Spleen (tissue), 11 donors: ENCODE results near the gene CDC14B. TPM values are rescaled to one million over a fixed set of nuclear protein-coding genes. Genes with fewer than 3 reads are reported as not detected.

Source experiments
- DNase-seq: peaks from one replicate; pipeline ENCODE4 v3.0.0-alpha.2; 2020
- H3K27ac ChIP-seq, 8 donors: fragments of 200-600 bp; sonication (generic) in 7 of 8; 1 replicate in 4 of 8; 2 replicates in 4 of 8; pipeline versions ENCODE4 v1.5.0 to v1.8.0; 2016 to 2021; ENCODE audit warnings: inconsistent platforms in 4 of 8, mild to moderate bottlenecking in 4 of 8, moderate library complexity in 1 of 8
- H3K27me3 ChIP-seq, 7 donors: fragments of 200-600 bp; sonication (generic) in 6 of 7; replicated peaks in 1 of 7; 1 replicate in 4 of 7; 2 replicates in 3 of 7; pipeline versions ENCODE4 v1.5.0 to v1.8.0; 2016 to 2021; ENCODE audit warnings: inconsistent platforms in 3 of 7, mild to moderate bottlenecking in 1 of 7
- H3K36me3 ChIP-seq, 6 donors: fragments of 200-600 bp; sonication (generic) in 5 of 6; 1 replicate in 4 of 6; 2 replicates in 2 of 6; pipeline versions ENCODE4 v1.5.0 to v1.8.0; 2016 to 2021; ENCODE audit warnings: inconsistent platforms in 2 of 6
- H3K4me1 ChIP-seq, 6 donors: fragments of 200-600 bp; sonication (generic) in 5 of 6; 1 replicate in 3 of 6; 2 replicates in 3 of 6; pipeline versions ENCODE4 v1.5.0 to v1.8.0; 2016 to 2021; ENCODE audit warnings: inconsistent platforms in 3 of 6
- H3K4me3 ChIP-seq, 8 donors: fragments of 200-600 bp; sonication (generic) in 7 of 8; 1 replicate in 4 of 8; 2 replicates in 4 of 8; pipeline versions ENCODE4 v1.5.0 to v1.8.0; 2016 to 2021; ENCODE audit warnings: inconsistent platforms in 4 of 8, mild to moderate bottlenecking in 4 of 8, moderate library complexity in 2 of 8
- H3K9me3 ChIP-seq, 8 donors: fragments of 200-600 bp; sonication (generic) in 7 of 8; 1 replicate in 4 of 8; 2 replicates in 4 of 8; pipeline versions ENCODE4 v1.5.0 to v1.8.0; 2016 to 2021; ENCODE audit warnings: inconsistent platforms in 4 of 8
- POLR2A ChIP-seq, 3 donors: fragments of 450-650 bp; IDR thresholded peaks; one replicate each; pipeline ENCODE4 v1.5.1; 2017; ENCODE audit warnings: antibody characterized with exemption in 3 of 3, mild to moderate bottlenecking in 1 of 3
- POLR2AphosphoS5 ChIP-seq, 3 donors: sonication (generic); formaldehyde crosslinking; IDR thresholded peaks; one replicate each; pipeline ENCODE4 v1.5.1; 2017; ENCODE audit warnings: antibody characterized with exemption in 3 of 3
- WGBS, 5 donors: extraction: QIAGEN DNeasy Blood & Tissue Kit in 3 of 5; methylation state at CpG; one replicate each; pipeline versions ENCODE4 v1.1.5 to v1.1.7; 2013 to 2018; 5-methylcytosine and 5-hydroxymethylcytosine counted together
- intact Hi-C: fragments of 100-400 bp; cut with DNase I; formaldehyde crosslinking; loops from one replicate; pipeline ENCODE4 v1.15.0; 2023; ENCODE audit warnings: low total_unique reads
- polyA plus RNA-seq, 3 donors: library from polyadenylated mRNA; stranded (reverse); fragments of 200-250 nt; gene quantifications; one replicate each; pipeline ENCODE4 v1.2.1, GENCODE V29; 2013
- total RNA-seq, 7 donors: library from RNA; depleted of rRNA in 3 of 7; stranded (reverse); fragments of >200 nt in 3 of 7; fragmentation: NEBNext Ultra II Directional in 4 of 7; extraction: Animal tissue kit (Norgen Biotek cat#: 25700) in 4 of 7; gene quantifications; one replicate each; pipeline versions ENCODE4 v1.1.0 to v1.2.1, GENCODE V29; 2016 to 2021
- TF ChIP-seq, protein P1 (sequence below), 11 experiments: fragments of 200-600 bp in 7 of 11; fragments of 450-650 bp in 4 of 11; sonication (generic) in 4 of 11; IDR thresholded peaks in 8 of 11; conservative IDR thresholded peaks in 3 of 11; 1 replicate in 7 of 11; 2 replicates in 4 of 11; pipeline versions ENCODE4 v1.4.0 to v1.8.0; 2016 to 2021; ENCODE audit warnings: antibody characterized with exemption in 11 of 11, inconsistent platforms in 4 of 11, mild to moderate bottlenecking in 1 of 11
- donor health status: healthy with polysubstance abuse.
- donor health status: DM: no; HTN: no; CAD: no; lungs with moderate emphysema.
- donor health status: DM: no; HTN: no; CAD: no.
- donor health status: Bipolar disorder and iron deficiency.
- donor health status: healthy.
- donor health status: DM: no; HTN: no; CAD: no.
- donor health status: DM: yes; HTN: yes; CAD: no.

CDC14B gene
- total and polyA plus RNA-seq, 10 donors = 1.3 to 10.0 (median 5.8) TPM

DNA sequence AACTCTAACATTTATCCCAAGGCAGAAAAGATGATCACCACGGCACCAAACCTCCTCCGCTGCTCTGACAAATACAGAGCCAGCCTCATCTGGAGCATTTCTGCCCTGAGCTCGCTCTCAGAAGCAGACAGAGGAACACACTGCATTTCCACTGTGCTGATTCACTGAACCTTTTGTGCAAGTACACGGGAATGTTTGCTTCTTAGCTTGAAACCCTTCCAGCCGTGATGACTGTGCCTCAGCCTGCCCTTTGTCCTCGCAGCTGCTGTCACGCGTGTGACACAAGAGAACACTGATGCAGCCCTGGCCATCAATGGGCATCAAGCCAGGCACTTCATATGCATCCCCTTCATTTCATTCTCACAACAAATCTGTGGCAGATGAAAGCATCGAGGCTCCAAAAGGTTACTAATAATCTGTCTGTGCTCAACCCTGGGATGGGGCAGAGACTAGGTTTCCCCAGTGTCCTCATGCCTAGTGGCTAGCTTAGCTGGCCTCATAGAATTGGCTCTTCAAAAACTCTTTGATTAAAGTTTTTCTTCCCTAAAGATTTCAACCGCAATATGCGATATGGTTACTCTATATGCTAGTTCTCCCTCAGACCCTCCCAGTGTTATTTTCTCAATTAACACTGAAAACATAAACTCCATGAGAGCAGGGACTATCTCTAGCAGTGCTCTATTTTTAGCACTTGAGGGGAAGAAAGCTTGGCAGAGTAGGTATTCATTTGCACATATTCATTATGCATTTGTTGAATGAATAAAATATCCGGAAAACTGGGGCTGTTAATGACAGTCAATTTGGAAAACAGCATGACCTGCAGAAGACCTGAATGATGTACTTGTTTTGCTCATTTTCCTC is 7.3 kb downstream of the CDC14B start:
- no peak for TF ChIP-seq POLR2A (IDR thresholded peaks at IDR 0.05)
- TF ChIP-seq POLR2AphosphoS5 (IDR thresholded peaks at IDR 0.05) = peak in 1 of 3 donors; percentile 15
- TF ChIP-seq, protein P1, sequence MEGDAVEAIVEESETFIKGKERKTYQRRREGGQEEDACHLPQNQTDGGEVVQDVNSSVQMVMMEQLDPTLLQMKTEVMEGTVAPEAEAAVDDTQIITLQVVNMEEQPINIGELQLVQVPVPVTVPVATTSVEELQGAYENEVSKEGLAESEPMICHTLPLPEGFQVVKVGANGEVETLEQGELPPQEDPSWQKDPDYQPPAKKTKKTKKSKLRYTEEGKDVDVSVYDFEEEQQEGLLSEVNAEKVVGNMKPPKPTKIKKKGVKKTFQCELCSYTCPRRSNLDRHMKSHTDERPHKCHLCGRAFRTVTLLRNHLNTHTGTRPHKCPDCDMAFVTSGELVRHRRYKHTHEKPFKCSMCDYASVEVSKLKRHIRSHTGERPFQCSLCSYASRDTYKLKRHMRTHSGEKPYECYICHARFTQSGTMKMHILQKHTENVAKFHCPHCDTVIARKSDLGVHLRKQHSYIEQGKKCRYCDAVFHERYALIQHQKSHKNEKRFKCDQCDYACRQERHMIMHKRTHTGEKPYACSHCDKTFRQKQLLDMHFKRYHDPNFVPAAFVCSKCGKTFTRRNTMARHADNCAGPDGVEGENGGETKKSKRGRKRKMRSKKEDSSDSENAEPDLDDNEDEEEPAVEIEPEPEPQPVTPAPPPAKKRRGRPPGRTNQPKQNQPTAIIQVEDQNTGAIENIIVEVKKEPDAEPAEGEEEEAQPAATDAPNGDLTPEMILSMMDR (IDR thresholded peaks at IDR 0.05 in 8 of 11, conservative IDR thresholded peaks at IDR 0.05 in 3 of 11) = no peak
- no peaks in the 10 kb centered on the region for H3K36me3 ChIP-seq
- no peaks in the 10 kb centered on the region for H3K4me1 ChIP-seq
- H3K4me3 ChIP-seq = no peak overlapping the region
- H3K27me3 ChIP-seq = peaks cover 0 to 24% (median 0%) of the 10 kb centered on the region in 7 donors
- no peaks in the 10 kb centered on the region for H3K9me3 ChIP-seq
- 58 to 65% (median 63%) methylated on average over 12 of the region's 12 CpGs for WGBS, 5 donors
- no peak for DNase-seq
- no peak overlapping the region for H3K27ac ChIP-seq
- intact Hi-C loops = no loop called here

DNA sequence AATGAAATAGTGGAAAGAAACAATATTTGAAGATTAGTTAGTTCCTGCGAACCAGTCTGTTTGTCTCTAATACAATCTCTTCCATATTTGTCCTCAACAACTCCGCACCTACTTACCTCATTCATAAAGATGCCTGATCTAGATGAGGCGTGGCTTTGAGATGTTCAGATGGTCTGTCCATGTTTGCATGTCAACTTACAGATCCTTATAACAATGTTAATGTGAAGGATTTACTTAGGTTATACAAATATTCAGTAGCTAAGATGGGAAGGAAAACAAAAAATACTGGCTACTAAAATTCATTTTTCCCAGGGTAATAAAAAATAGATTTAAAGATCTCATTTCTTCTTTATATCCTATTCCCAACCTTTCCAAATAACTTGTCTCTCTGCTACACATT is 8.3 kb downstream of the CDC14B start:
- no peak for DNase-seq

GRCh38 chr9:96609732-96610131 is 9.9 kb downstream of the CDC14B start:
- no peak overlapping the region for H3K4me3 ChIP-seq
- no peak for DNase-seq
- intact Hi-C loops = no loop called here
- no peaks in the 10 kb centered on the region for H3K4me1 ChIP-seq
- H3K9me3 ChIP-seq = no peaks in the 10 kb centered on the region
- no peak overlapping the region for H3K27ac ChIP-seq
- H3K27me3 ChIP-seq = peaks cover 0 to 12% (median 0%) of the 10 kb centered on the region in 7 donors
- TF ChIP-seq, protein P1 (IDR thresholded peaks at IDR 0.05 in 8 of 11, conservative IDR thresholded peaks at IDR 0.05 in 3 of 11) = no peak
- TF ChIP-seq POLR2AphosphoS5 (IDR thresholded peaks at IDR 0.05) = no peak
- no peak for TF ChIP-seq POLR2A (IDR thresholded peaks at IDR 0.05)
- H3K36me3 ChIP-seq = no peaks in the 10 kb centered on the region

More for the DNA sequence above, 8.3 kb downstream of the CDC14B start:
- no peak overlapping the region for H3K27ac ChIP-seq
- no peaks in the 10 kb centered on the region for H3K36me3 ChIP-seq
- peaks cover 0 to 19% (median 0%) of the 10 kb centered on the region in 7 donors for H3K27me3 ChIP-seq
- 74 to 96% (median 93%) methylated on average over 3 of the region's 3 CpGs for WGBS, 5 donors
- no peak overlapping the region for H3K4me3 ChIP-seq
- H3K4me1 ChIP-seq = no peaks in the 10 kb centered on the region
- H3K9me3 ChIP-seq = no peaks in the 10 kb centered on the region
- intact Hi-C loops = no loop called here
- TF ChIP-seq POLR2A (IDR thresholded peaks at IDR 0.05) (no peak), POLR2AphosphoS5 (IDR thresholded peaks at IDR 0.05) (no peak)
- TF ChIP-seq, protein P1 (IDR thresholded peaks at IDR 0.05 in 8 of 11, conservative IDR thresholded peaks at IDR 0.05 in 3 of 11) = no peak

GRCh38 chr9:96607971-96608370 is 11.7 kb downstream of the CDC14B start:
- Histone ChIP-seq H3K27me3 (peaks cover 0 to 10% (median 0%) of the 10 kb centered on the region in 7 donors), H3K27ac (no peak overlapping the region), H3K4me3 (no peak overlapping the region), H3K9me3 (no peaks in the 10 kb centered on the region), H3K4me1 (no peaks in the 10 kb centered on the region), H3K36me3 (no peaks in the 10 kb centered on the region)
- DNase-seq = no peak
- intact Hi-C loops = no loop called here
- TF ChIP-seq, protein P1 (IDR thresholded peaks at IDR 0.05 in 8 of 11, conservative IDR thresholded peaks at IDR 0.05 in 3 of 11) = no peak
- TF ChIP-seq POLR2A (IDR thresholded peaks at IDR 0.05) (no peak), POLR2AphosphoS5 (IDR thresholded peaks at IDR 0.05) (no peak)
- 75 to 94% (median 89%) methylated on average over 3 of the region's 3 CpGs for WGBS, 5 donors
